OCI-LY1 (cell line): ENCODE results near the gene TMTC4.

Experiments used
- H2AFZ ChIP-seq: fragments of 200-600 bp; sonication (generic), shearing (Covaris generic); 2 replicates; pipeline ENCODE4 v1.6.0; 2014; ENCODE audit warnings: antibody characterized with exemption, mild to moderate bottlenecking, low read length
- H3F3A ChIP-seq: fragments of 200-600 bp; sonication (generic), shearing (Covaris generic); 2 replicates; pipeline ENCODE4 v1.6.0; 2014; ENCODE audit warnings: mild to moderate bottlenecking, antibody characterized with exemption, low read length, moderate library complexity; ENCODE audit not compliant: insufficient read depth
- H3K27ac ChIP-seq: fragments of 200-600 bp; sonication (generic); 2 replicates; pipeline ENCODE4 v1.5.1; 2014; ENCODE audit warnings: low read length, mixed run types, mild to moderate bottlenecking, low read depth; ENCODE audit not compliant: poor library complexity, severe bottlenecking
- H3K27me3 ChIP-seq: fragments of 200-600 bp; sonication (generic); 2 replicates; pipeline ENCODE4 v1.6.0; 2014; ENCODE audit warnings: antibody characterized with exemption, mild to moderate bottlenecking, low read length, moderate library complexity; ENCODE audit not compliant: insufficient read depth
- H3K36me3 ChIP-seq: fragments of 200-600 bp; sonication (generic); 2 replicates; pipeline ENCODE4 v1.6.1; 2014; ENCODE audit warnings: mild to moderate bottlenecking, antibody characterized with exemption, low read length, moderate library complexity, mixed read lengths; ENCODE audit not compliant: insufficient read depth
- H3K4me1 ChIP-seq: fragments of 200-600 bp; sonication (generic); 2 replicates; pipeline ENCODE4 v1.5.1; 2014; ENCODE audit warnings: mild to moderate bottlenecking, low read length, moderate library complexity; ENCODE audit not compliant: insufficient read depth, severe bottlenecking
- H3K4me2 ChIP-seq: fragments of 200-600 bp; sonication (generic), shearing (Covaris generic); 2 replicates; pipeline ENCODE4 v1.6.1; 2014; ENCODE audit warnings: low read length
- H3K4me3 ChIP-seq: fragments of 200-600 bp; sonication (generic); 2 replicates; pipeline ENCODE4 v1.5.1; 2014; ENCODE audit warnings: low read length, low read depth, mild to moderate bottlenecking, mixed read lengths; ENCODE audit not compliant: poor library complexity, severe bottlenecking
- H3K79me2 ChIP-seq: fragments of 200-600 bp; shearing (Covaris generic); 2 replicates; pipeline ENCODE4 v1.6.1; 2016; ENCODE audit warnings: mixed run types, low read length, mixed read lengths; ENCODE audit not compliant: insufficient read depth
- H3K9ac ChIP-seq: fragments of 200-600 bp; sonication (generic), shearing (Covaris generic); 2 replicates; pipeline ENCODE4 v1.6.1; 2014; ENCODE audit warnings: mild to moderate bottlenecking, low read length, mixed read lengths
- H3K9me2 ChIP-seq: fragments of 200-600 bp; sonication (generic), shearing (Covaris generic); 2 replicates; pipeline ENCODE4 v1.6.1; 2014; ENCODE audit warnings: low read depth, mild to moderate bottlenecking, low read length, mixed read lengths
- H3K9me3 ChIP-seq: fragments of 200-600 bp; shearing (Covaris generic); 2 replicates; pipeline ENCODE4 v1.6.1; 2014; ENCODE audit warnings: low read length, mixed read lengths
- H4K20me1 ChIP-seq: fragments of 200-600 bp; sonication (generic), shearing (Covaris generic); 2 replicates; pipeline ENCODE4 v1.6.0; 2016; ENCODE audit warnings: mild to moderate bottlenecking, low read length; ENCODE audit not compliant: insufficient read depth
- CTCF ChIP-seq: fragments of 200-600 bp; sonication (generic), shearing (Covaris generic); IDR thresholded peaks from 2 replicates; pipeline ENCODE4 v1.5.1; 2017; ENCODE audit warnings: mild to moderate bottlenecking, antibody characterized with exemption, low read length, moderate library complexity, mixed read lengths
- EZH2 ChIP-seq: fragments of 200-600 bp; sonication (generic), shearing (Covaris generic); IDR thresholded peaks from 2 replicates; pipeline ENCODE4 v1.8.0; 2017; ENCODE audit warnings: borderline replicate concordance, mixed run types, mild to moderate bottlenecking, antibody characterized with exemption, low read length, moderate library complexity, mixed read lengths

Gene TMTC4

GRCh38 chr13:100613031-100613430 lies 61.6 kb downstream of the TMTC4 start:
- Histone ChIP-seq H3K4me3 (no peak overlapping the region), H3K4me1 (peaks cover 19% of the 10 kb centered on the region), H3K4me2 (no peak overlapping the region), H3K79me2 (no peaks in the 10 kb centered on the region), H3K9me2 (no peaks in the 10 kb centered on the region), H3K27me3 (no peaks in the 10 kb centered on the region), H3K9me3 (peaks cover 9% of the 10 kb centered on the region; the same call in 1 of the 2 replicates), H4K20me1 (no peaks in the 10 kb centered on the region), H3F3A (no peaks in the 10 kb centered on the region), H3K9ac (no peak overlapping the region), H3K27ac (no peak overlapping the region), H2AFZ (no peak overlapping the region), H3K36me3 (no peaks in the 10 kb centered on the region)
- TF ChIP-seq CTCF: no peak
- no peak for TF ChIP-seq EZH2

- H3K4me2 ChIP-seq: no peak overlapping the region
- H3K9me3 ChIP-seq: peaks cover under 1% of the 10 kb centered on the region; the same call in 1 of the 2 replicates
- H3K4me1 ChIP-seq: peaks cover 19% of the 10 kb centered on the region
- H3K36me3 ChIP-seq: no peaks in the 10 kb centered on the region
- no peak overlapping the region for H3K27ac ChIP-seq
- H3K9me2 ChIP-seq: no peaks in the 10 kb centered on the region
- no peaks in the 10 kb centered on the region for H3F3A ChIP-seq
- H4K20me1 ChIP-seq: no peaks in the 10 kb centered on the region
- no peaks in the 10 kb centered on the region for H3K27me3 ChIP-seq
- TF ChIP-seq CTCF: no peak
- TF ChIP-seq EZH2: no peak
- no peak overlapping the region for H3K4me3 ChIP-seq
- H3K9ac ChIP-seq: no peak overlapping the region
- H3K79me2 ChIP-seq: no peaks in the 10 kb centered on the region
- H2AFZ ChIP-seq: no peak overlapping the region
These were observed 62.7 kb downstream of the TMTC4 start for GRCh38 chr13:100611678-100612492.

- Histone ChIP-seq H3K9me2 (no peaks in the 10 kb centered on the region), H3K36me3 (no peaks in the 10 kb centered on the region), H3K27ac (peak overlapping the region; percentile 75), H4K20me1 (no peaks in the 10 kb centered on the region), H3K79me2 (no peaks in the 10 kb centered on the region), H3K4me3 (peak overlapping the region; percentile 11), H3K4me2 (peak overlapping the region; percentile 30), H3K27me3 (no peaks in the 10 kb centered on the region), H3K9me3 (no peaks in the 10 kb centered on the region), H3F3A (no peaks in the 10 kb centered on the region), H3K4me1 (peaks cover 19% of the 10 kb centered on the region), H3K9ac (peak overlapping the region; percentile 33; the same call in 1 of the 2 replicates), H2AFZ (no peak overlapping the region)
- TF ChIP-seq EZH2 (no peak), CTCF (no peak)
These were observed 63.9 kb downstream of the TMTC4 start for GRCh38 chr13:100610391-100611347.
